Measurements from ENCODE around the gene UPP2. TPM values are rescaled to one million over a fixed set of nuclear protein-coding genes. Genes with fewer than 3 reads are reported as not detected.

Gene UPP2
- total RNA-seq, 4 donors from 2014 or later: not detected

DNA sequence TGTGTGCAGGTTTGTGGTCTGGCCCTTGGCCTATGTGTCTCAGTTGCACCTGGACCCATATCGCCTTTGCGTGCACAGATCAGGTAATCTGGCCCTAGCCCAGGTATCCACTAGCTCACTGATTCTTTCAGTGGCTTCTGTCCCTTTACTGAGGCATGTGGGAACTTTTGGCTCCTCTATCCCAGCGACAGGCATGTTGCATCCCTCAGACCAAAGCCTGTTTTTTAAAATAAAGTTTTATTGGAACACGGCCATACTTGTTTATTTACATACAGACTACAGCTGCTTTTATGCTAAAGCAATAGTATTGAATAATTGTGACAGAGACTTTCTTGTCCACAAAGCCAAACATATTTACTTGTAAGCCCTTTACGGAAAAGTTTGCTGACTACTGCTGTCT, 39.9 kb upstream of the UPP2 start:
- no peaks in the 10 kb centered on the region for H3K9me3 ChIP-seq
- no peak for DNase-seq
- H3K27ac ChIP-seq: no peak overlapping the region
- peaks cover 0 to 7% (median 0%) of the 10 kb centered on the region in 4 donors for H3K4me1 ChIP-seq
- TF ChIP-seq, protein P1, sequence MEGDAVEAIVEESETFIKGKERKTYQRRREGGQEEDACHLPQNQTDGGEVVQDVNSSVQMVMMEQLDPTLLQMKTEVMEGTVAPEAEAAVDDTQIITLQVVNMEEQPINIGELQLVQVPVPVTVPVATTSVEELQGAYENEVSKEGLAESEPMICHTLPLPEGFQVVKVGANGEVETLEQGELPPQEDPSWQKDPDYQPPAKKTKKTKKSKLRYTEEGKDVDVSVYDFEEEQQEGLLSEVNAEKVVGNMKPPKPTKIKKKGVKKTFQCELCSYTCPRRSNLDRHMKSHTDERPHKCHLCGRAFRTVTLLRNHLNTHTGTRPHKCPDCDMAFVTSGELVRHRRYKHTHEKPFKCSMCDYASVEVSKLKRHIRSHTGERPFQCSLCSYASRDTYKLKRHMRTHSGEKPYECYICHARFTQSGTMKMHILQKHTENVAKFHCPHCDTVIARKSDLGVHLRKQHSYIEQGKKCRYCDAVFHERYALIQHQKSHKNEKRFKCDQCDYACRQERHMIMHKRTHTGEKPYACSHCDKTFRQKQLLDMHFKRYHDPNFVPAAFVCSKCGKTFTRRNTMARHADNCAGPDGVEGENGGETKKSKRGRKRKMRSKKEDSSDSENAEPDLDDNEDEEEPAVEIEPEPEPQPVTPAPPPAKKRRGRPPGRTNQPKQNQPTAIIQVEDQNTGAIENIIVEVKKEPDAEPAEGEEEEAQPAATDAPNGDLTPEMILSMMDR (IDR thresholded peaks at IDR 0.05): no peak
- no peak for TF ChIP-seq POLR2A (IDR thresholded peaks at IDR 0.05)
- no peaks in the 10 kb centered on the region for H3K27me3 ChIP-seq
- H3K4me3 ChIP-seq: no peak overlapping the region
- H3K36me3 ChIP-seq: no peaks in the 10 kb centered on the region

GRCh38 chr2:158066046-158066713, 35.5 kb upstream of the UPP2 start:
- Histone ChIP-seq H3K27ac (no peak overlapping the region), H3K27me3 (no peaks in the 10 kb centered on the region), H3K4me1 (peaks cover 0 to 5% (median 0%) of the 10 kb centered on the region in 4 donors), H3K36me3 (no peaks in the 10 kb centered on the region), H3K4me3 (no peak overlapping the region), H3K9me3 (no peaks in the 10 kb centered on the region)
- no peak for DNase-seq
- TF ChIP-seq, protein P1 (IDR thresholded peaks at IDR 0.05): no peak
- no peak for TF ChIP-seq POLR2A (IDR thresholded peaks at IDR 0.05)

DNA sequence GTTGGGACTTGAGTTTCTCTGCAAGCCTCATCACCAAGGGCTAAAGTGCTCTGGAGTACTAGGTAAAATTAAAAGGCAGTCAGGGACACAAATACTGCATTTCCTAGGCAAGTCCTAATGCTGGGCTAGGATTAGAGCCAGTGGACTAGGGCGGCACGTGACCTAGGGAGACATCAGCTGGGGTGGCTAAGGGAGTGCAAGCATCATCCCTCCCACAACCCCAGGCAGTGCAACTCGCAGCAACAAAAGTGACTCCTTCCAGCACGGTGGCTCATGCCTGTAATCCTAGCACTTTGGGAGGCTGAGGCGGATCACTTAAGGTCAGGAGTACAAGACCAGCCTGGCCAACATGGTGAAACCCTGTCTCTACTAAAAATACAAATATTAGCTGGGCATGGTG, 30.7 kb upstream of the UPP2 start:
- no peak for DNase-seq
- Histone ChIP-seq H3K9me3 (no peaks in the 10 kb centered on the region), H3K36me3 (no peaks in the 10 kb centered on the region), H3K4me3 (no peak overlapping the region), H3K4me1 (no peaks in the 10 kb centered on the region), H3K27me3 (no peaks in the 10 kb centered on the region), H3K27ac (no peak overlapping the region)
- TF ChIP-seq, protein P1 (IDR thresholded peaks at IDR 0.05): no peak
- TF ChIP-seq POLR2A (IDR thresholded peaks at IDR 0.05): no peak

GRCh38 chr2:158072361-158072760, 29.3 kb upstream of the UPP2 start:
- no peak for DNase-seq
- no peaks in the 10 kb centered on the region for H3K9me3 ChIP-seq
- no peak overlapping the region for H3K27ac ChIP-seq
- no peak overlapping the region for H3K4me3 ChIP-seq
- H3K4me1 ChIP-seq: no peaks in the 10 kb centered on the region
- TF ChIP-seq, protein P1 (IDR thresholded peaks at IDR 0.05): no peak
- no peak for TF ChIP-seq POLR2A (IDR thresholded peaks at IDR 0.05)
- H3K36me3 ChIP-seq: no peaks in the 10 kb centered on the region
- no peaks in the 10 kb centered on the region for H3K27me3 ChIP-seq

- Histone ChIP-seq H3K4me3 (no peak overlapping the region), H3K27me3 (no peaks in the 10 kb centered on the region), H3K36me3 (no peaks in the 10 kb centered on the region), H3K9me3 (no peaks in the 10 kb centered on the region), H3K27ac (no peak overlapping the region), H3K4me1 (no peaks in the 10 kb centered on the region)
- TF ChIP-seq, protein P1 (IDR thresholded peaks at IDR 0.05): no peak
- TF ChIP-seq POLR2A (IDR thresholded peaks at IDR 0.05): no peak
- no peak for DNase-seq
Measured at GRCh38 chr2:158079672-158080071, 22.0 kb upstream of the UPP2 start.

All from Peyer's patch (tissue), 4 donors.